HEK293T (cell line): ENCODE data around the gene TMED9.

Source experiments
- CTCF ChIA-PET: fragments of 350-600 bp; formaldehyde crosslinking; extraction: SDS; loops from one replicate; lab custom pipeline; 2021; ENCODE audit warnings: antibody characterized with exemption, inconsistent platforms; lab: Yijun Ruan, JAX
- POLR2A ChIA-PET: fragments of 350-600 bp; formaldehyde crosslinking; extraction: SDS; loops from one replicate; lab custom pipeline; 2020; ENCODE audit warnings: antibody characterized with exemption, inconsistent platforms; lab: Yijun Ruan, JAX
- DNase-seq: peaks from one replicate; pipeline ENCODE4 v3.0.0; 2012; ENCODE audit warnings: mixed read lengths; ENCODE audit errors: extremely low spot score
- ARNT ChIP-seq: fragments of 450-650 bp; IDR thresholded peaks from 2 replicates; pipeline ENCODE4 v1.6.1; 2017; ENCODE audit warnings: mild to moderate bottlenecking
- BHLHE40 ChIP-seq: fragments of 450-650 bp; IDR thresholded peaks from 2 replicates; pipeline ENCODE4 v1.6.1; 2016; ENCODE audit warnings: mild to moderate bottlenecking, moderate library complexity, borderline replicate concordance
- CTBP1 ChIP-seq: fragments of 450-650 bp; IDR thresholded peaks from 2 replicates; pipeline ENCODE4 v1.6.1; 2016; ENCODE audit warnings: borderline replicate concordance
- ELF4 ChIP-seq: fragments of 450-650 bp; IDR thresholded peaks from 2 replicates; pipeline ENCODE4 v1.6.1; 2017; ENCODE audit warnings: antibody characterized with exemption
- FOXA1 ChIP-seq: fragments of 450-650 bp; IDR thresholded peaks from 2 replicates; pipeline ENCODE4 v1.6.1; 2016; ENCODE audit warnings: mild to moderate bottlenecking
- FOXK2 ChIP-seq: fragments of 450-650 bp; IDR thresholded peaks from 2 replicates; pipeline ENCODE4 v1.6.1; 2016; ENCODE audit warnings: mild to moderate bottlenecking
- FOXM1 ChIP-seq: fragments of 450-650 bp; IDR thresholded peaks from 2 replicates; pipeline ENCODE4 v1.6.1; 2017; ENCODE audit warnings: mild to moderate bottlenecking, borderline replicate concordance
- HDGF ChIP-seq: fragments of 450-650 bp; IDR thresholded peaks from 2 replicates; pipeline ENCODE4 v1.6.1; 2017; ENCODE audit warnings: antibody characterized with exemption, borderline replicate concordance
- L3MBTL2 ChIP-seq: fragments of 450-650 bp; conservative IDR thresholded peaks from 2 replicates; pipeline ENCODE4 v1.6.1; 2016; ENCODE audit warnings: mild to moderate bottlenecking
- LEF1 ChIP-seq: fragments of 450-650 bp; IDR thresholded peaks from 2 replicates; pipeline ENCODE4 v1.6.1; 2017; ENCODE audit warnings: mild to moderate bottlenecking, borderline replicate concordance
- NFRKB ChIP-seq: fragments of 450-650 bp; IDR thresholded peaks from 2 replicates; pipeline ENCODE4 v1.6.1; 2016; ENCODE audit warnings: mild to moderate bottlenecking, moderate library complexity
- PKNOX1 ChIP-seq: fragments of 450-650 bp; IDR thresholded peaks from 2 replicates; pipeline ENCODE4 v1.6.1; 2016
- SP1 ChIP-seq: fragments of 450-650 bp; IDR thresholded peaks from 2 replicates; pipeline ENCODE4 v1.6.1; 2017
- SUZ12 ChIP-seq: fragments of 450-650 bp; IDR thresholded peaks from 2 replicates; pipeline ENCODE4 v1.6.1; 2016; ENCODE audit warnings: mild to moderate bottlenecking
- TARDBP ChIP-seq: fragments of 450-650 bp; IDR thresholded peaks from 2 replicates; pipeline ENCODE4 v1.6.1; 2016
- ZNF384 ChIP-seq: fragments of 450-650 bp; IDR thresholded peaks from 2 replicates; pipeline ENCODE4 v1.6.1; 2016

TMED9 gene

GRCh38 chr5:177592010-177592834, at the start of gene TMED9:
Gene TMED9, plus strand, starts transcription at chr5:177592203. Its CDS starts 12 bp downstream, at chr5:177592215.
- POLR2A ChIA-PET: interaction anchor here (0.6 to 1.5 kb wide), 10 partner anchors 9 to 280 kb away, joined by 3 to 6 read pairs (median 4); partner anchors contain the start of genes FAM193B and PDLIM7
- DNase-seq: peak; percentile 96
- CTCF ChIA-PET: interaction anchor here (2.4 kb wide), 1 partner anchor 16 kb away, joined by 12 read pairs; no protein-coding TSS in a partner anchor
- TF ChIP-seq ZNF384: no peak
- no peak for TF ChIP-seq FOXK2
- TF ChIP-seq PKNOX1: no peak
- no peak for TF ChIP-seq TARDBP
- no peak for TF ChIP-seq ELF4
- TF ChIP-seq SP1: no peak
- no peak for TF ChIP-seq LEF1
- no peak for TF ChIP-seq NFRKB
- no peak for TF ChIP-seq L3MBTL2
- TF ChIP-seq FOXA1: no peak
- TF ChIP-seq CTBP1: no peak
- no peak for TF ChIP-seq HDGF
- no peak for TF ChIP-seq ARNT

- ChIA-PET CTCF (no interaction called here), POLR2A (no interaction called here)
- DNase-seq: no peak
- TF ChIP-seq ELF4 (no peak), SP1 (no peak), ZNF384 (no peak), PKNOX1 (no peak), BHLHE40 (no peak), TARDBP (no peak), FOXA1 (no peak), ARNT (no peak), NFRKB (no peak), SUZ12 (no peak), HDGF (no peak), FOXK2 (no peak), LEF1 (no peak), L3MBTL2 (no peak), CTBP1 (no peak)
These were observed 49.1 kb upstream of the TMED9 start for GRCh38 chr5:177542816-177543465.

- CTCF ChIA-PET: no interaction called here
- POLR2A ChIA-PET: interaction anchor here (1.3 to 2.2 kb wide), 3 partner anchors 12 to 50 kb away, joined by 3 to 6 read pairs (median 6); no protein-coding TSS in a partner anchor
These were observed 46.3 kb upstream of the TMED9 start for GRCh38 chr5:177545487-177546257.

GRCh38 chr5:177546258-177546741, 45.7 kb upstream of the TMED9 start:
- POLR2A ChIA-PET: interaction anchor here (0.9 to 2.2 kb wide), 4 partner anchors 11 to 49 kb away, joined by 3 to 6 read pairs (median 5); partner anchors contain the start of gene TMED9
- CTCF ChIA-PET: interaction anchor here (1.1 kb wide), 1 partner anchor 45 kb away, joined by 4 read pairs; no protein-coding TSS in a partner anchor
- TF ChIP-seq HDGF (no peak), SUZ12 (no peak), FOXA1 (no peak), TARDBP (no peak), NFRKB (no peak), SP1 (no peak), BHLHE40 (no peak), ELF4 (no peak), L3MBTL2 (no peak), PKNOX1 (no peak), FOXK2 (no peak), LEF1 (no peak), ARNT (no peak), ZNF384 (no peak), CTBP1 (no peak)
- no peak for DNase-seq

More at GRCh38 chr5:177545487-177546257, 46.3 kb upstream of the TMED9 start:
- TF ChIP-seq BHLHE40: no peak
- TF ChIP-seq TARDBP: no peak
- peak; percentile 21; the same call in 1 of the 2 replicates for TF ChIP-seq ZNF384
- no peak for TF ChIP-seq CTBP1
- TF ChIP-seq SUZ12: no peak
- DNase-seq: no peak

GRCh38 chr5:177547736-177548135, 44.3 kb upstream of the TMED9 start:
- DNase-seq: no peak
- ChIA-PET POLR2A (no interaction called here), CTCF (interaction anchor here (0.6 kb wide), 1 partner anchor 61 kb away, joined by 3 read pairs; no protein-coding TSS in a partner anchor)
- TF ChIP-seq CTBP1 (no peak), HDGF (no peak), TARDBP (no peak), ZNF384 (no peak), L3MBTL2 (no peak), SP1 (no peak), BHLHE40 (no peak), NFRKB (no peak), FOXM1 (no peak), SUZ12 (no peak), ARNT (no peak)
